Globus pallidus (tissue), 1 donor: Measurements from ENCODE around the gene DESI2.
"Not testable (repeated sequence)": the region's sequence is repeated elsewhere in the genome, so short reads cannot be mapped to it uniquely, and the experiment has no call there.

Experiments
- DNase-seq: peaks from one replicate; pipeline ENCODE4 v3.0.0-alpha.2; 2015; ENCODE audit warnings: low spot score

The DESI2 gene

DNA sequence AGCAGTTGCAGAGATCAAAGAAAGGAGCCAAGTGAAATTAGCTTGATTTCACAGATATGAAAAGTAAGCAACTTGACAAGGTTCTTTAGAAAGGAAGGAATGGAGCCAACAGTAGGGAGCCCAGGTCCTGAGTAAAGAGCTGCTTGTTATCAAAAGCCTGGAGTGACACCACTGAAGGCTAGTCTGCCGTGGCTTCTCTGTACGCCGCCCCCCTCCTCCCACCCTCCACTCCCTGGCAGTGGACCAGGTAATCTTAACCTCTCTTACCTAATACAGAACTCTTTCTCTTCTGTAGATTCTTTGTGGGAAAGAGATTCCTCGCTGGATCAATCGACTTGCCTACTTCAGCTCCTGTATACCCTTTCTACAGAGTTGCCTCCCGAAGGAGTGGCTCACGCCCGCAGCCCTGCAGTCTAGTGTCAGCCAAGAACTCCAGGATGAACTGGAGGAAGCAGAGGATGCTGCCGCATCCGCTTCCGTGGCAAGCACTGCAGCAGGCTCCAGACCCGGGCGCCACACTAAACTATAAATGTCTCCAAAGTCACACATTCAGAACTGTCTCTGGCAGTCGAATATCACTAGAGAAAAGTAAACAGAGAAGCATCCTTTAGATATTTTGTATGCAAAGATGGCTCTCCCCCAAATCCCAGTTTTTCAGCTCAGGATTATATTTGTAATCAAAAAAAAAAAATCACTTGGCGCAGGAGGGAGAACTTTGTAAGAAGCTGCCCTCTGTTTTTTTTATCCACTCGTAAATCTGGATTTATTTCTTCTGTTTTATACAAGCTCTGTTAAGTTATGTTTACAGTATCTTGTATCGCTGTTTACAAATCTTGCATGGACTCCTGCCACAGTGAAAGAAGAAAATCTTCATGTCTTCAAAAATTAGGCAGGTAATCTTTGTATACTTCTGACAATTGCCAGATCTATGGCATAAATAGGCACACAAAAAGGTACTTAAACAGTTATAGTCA lies 52.6 kb downstream of the DESI2 start:
- no peak for DNase-seq

DNA sequence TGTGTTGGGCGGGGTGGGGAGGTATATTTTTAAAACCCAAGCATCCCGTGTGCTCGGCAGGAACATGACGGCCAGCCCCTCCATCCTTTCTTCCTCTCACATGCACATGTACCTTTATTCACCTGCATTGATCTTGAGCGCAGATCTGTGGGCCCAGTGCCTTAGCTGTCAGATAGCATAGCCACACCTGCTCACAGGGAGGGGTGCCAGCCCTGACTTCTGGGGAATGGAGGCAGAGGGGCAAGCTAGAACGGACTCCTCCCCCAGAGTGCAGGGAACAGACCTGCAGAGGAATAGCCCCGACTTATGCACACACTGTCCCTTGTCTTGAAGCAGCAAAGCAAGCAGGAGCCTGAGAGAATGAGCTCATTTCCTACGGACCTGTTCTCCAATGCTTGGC lies 56.1 kb downstream of the DESI2 start:
- DNase-seq, result no peak

DNA sequence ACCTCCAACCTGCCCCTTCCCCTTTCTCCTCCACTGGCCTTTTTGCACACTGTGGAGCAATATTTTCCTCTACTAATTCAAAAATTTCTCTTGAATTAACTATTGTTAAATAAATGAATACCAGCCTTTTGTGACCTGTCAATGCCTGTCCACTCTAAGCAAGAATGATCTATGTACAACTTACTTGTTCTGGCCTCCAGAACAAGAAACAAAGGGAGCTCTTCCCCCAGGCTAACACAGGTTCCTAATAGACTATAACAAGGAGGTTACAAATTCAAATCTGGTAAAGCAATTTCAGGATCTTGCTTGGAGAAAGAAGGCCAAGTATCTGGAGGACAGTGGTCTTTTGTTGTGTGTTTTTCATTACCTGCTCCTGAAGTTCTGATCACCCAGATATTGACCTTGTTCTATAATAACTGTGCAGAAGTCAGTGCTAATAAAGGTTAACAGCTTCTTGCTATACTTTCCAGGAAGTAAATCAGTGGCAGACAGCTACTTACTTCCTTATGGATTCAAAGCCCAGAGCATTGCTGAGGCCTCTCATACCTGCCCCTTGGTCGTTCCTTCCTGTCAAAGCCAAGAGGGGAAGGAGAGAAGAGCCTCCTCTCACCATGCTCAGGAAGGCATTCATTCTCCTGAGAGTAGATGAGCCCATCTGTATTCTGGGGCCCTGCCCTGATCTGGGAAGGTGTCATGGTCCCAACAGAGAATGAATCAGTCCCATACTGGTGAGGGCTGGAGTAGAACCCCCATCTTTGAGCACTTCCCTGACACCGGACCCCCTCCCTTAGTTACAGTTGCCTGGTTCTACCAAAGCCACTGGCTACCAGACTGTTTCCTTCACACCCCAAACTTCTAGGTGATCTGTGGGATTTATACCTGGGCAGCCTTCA lies 56.8 kb downstream of the DESI2 start:
- DNase-seq, result no peak

DNA sequence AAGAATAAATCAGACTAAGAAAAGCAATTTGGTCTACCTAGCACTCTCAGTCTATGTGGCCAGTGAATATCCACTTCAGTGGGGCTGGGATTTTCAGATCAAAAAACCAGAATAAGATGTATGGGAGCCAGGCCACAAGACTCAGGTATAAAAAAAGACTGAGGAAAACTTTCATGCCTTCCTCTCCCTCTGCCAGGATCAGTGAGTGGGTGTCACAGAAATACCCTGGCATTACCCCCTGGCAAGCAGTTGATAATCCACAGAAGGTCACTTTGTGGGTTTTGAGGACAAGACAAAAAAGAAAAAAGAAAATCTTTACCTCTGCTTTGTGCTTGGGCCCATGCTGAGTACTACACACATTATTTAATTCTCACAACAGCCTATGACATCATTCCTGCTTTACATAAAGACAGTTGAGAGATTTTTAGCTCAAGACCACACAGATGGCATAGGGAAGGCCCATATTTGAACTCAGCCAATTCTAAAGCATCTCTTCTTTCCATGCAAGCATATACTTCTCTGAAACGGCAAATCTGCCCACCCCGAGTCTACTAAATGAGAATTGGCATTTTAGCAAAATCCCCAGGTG lies 57.6 kb downstream of the DESI2 start:
- DNase-seq, result no peak

DNA sequence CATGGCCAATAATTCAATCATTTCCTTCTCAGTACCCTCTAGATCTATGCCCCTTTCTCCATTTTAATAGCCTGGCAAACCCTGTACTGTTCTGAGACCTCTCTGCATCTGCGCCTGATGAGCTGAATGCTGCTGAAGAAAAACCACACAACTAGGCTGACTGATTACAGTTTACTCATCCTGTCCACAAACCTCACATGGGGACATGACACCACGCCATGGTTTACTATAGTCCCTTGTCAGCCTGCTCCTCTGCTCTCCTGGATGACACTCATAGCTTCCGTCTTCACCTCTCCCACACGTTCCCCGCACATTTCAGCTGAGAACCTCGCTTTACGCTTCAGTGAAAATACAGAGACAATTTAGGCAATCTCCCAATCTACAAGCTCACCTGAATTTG lies 59.7 kb downstream of the DESI2 start:
- DNase-seq, result no peak

DNA sequence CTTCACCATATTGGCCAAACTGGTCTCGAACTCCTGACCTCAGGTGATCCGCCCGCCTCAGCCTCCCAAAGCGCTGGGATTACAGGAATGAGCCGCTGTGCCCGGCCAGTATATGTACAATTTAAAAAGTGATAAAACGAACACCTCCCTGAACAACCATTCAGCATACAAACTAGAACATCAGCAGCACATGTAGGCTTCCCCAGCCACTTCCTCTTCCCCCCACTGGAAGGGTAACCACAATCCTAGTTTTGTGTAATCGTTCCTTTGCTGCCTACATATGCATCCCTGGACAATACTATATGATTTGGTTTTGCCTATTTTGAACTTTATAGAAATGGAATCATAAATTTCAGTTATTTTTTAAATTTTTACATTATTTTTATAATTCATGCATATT lies 60.4 kb downstream of the DESI2 start:
- DNase-seq, result no peak

DNA sequence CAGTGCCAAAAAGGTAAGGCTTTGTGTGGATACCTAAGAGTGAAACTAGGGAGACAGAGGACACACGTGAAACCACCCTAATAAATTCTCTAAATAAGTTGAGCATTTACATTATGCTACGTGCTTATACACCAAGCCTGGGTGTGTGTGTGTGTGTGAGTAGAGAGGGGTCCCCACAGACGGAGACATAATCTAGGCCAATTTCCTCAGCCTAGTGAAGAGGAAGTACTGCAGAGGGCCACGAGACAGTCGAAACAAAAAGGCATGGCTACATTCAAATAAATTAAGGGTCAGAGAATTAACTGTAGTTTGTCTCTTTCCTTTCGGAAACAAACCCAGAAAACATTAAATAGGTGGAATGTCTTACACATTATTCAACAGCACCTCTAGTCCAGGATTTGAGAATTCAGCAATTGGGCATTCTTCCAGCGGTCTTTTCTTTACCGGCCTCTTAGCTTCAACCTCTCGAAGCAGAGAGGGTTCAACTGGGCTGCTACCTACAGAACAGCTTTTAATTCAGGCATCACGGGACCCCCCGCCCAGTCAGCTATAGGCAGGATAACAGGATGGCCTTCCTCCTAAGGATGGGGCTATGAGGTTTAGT lies 75.0 kb downstream of the DESI2 start:
- DNase-seq, result no peak

DNA sequence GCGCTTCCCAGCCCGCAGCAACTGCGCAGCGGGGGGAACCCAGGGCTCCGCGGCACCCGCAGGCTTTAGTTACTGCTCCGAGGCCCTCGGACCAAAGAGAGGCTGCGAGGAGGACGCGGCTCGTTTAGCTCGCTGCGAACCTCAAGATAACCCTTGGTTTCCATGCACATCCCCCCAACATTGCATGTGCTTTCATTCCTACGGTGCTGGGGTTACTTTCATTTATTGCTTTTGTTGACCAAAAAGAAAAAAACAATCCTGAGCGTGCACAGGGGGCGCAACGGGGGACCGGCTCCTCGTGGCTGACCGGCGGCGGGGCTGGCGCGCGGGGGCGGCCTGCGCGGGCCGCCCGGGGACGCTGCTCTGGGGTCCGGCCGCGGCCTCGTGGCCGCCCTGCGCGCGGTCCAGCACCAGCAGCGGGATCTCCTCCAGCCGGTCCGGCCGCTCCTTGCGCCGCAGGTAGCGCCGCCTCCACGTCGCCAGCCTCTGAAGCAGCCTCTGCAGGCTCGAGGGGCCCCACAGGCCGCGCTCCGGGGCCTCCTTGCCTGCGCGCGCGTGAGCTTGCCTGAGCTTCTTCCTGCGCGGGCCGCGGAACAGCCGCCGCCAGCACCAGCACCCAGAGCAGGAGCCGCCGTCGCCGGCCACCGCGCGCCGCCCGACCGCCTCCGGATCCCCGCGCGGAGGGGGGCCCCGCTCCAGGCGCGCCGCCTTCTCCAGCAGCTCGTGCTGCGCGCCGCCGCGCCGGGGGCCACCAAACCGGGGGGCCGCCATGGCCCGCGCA lies 77.4 kb downstream of the DESI2 start:
- peak; percentile 14 for DNase-seq

DNA sequence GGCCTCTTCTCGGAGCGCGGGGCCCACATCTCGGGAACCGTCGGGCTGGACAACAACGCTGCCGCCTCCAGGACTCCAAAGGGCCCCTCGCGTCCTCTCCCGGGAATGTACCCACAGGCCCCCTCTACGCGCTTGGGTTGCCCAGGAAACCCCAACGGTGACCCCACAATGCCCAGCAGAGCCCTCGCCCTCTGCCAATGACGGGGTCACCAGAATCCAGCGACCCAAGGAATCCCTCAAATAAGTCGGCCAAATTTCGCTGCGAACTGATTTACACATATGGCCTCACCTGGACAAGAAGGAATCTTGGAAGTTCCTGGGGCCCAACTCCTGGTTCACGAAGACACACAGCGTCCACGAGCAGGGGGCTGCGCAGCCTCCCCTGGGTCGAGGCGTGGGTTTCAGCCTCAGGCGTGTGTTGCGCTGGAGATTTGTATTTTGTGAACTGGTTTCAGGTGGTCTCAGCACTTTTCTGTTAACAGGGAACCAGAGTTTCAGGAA lies 78.1 kb downstream of the DESI2 start:
- no peak for DNase-seq

DNA sequence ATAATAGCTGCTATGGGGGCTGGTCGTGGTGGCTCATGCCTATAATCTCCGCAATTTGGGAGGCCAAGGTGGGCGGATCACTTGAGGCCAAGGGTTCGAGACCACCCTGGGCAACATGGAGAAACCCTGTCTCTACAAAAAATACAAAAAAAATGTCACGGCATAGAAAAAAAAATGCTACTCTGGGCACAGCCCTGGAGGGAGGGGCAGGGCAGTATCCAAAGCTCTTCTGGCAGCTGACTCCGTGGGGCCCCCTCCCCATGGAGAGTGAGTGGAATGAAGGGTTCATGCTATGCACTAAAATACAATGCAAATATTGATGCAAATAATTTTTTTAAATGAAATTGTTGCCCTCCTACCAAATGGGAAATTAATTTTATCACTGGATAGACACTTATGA lies 78.7 kb downstream of the DESI2 start:
- DNase-seq, result no peak

DNA sequence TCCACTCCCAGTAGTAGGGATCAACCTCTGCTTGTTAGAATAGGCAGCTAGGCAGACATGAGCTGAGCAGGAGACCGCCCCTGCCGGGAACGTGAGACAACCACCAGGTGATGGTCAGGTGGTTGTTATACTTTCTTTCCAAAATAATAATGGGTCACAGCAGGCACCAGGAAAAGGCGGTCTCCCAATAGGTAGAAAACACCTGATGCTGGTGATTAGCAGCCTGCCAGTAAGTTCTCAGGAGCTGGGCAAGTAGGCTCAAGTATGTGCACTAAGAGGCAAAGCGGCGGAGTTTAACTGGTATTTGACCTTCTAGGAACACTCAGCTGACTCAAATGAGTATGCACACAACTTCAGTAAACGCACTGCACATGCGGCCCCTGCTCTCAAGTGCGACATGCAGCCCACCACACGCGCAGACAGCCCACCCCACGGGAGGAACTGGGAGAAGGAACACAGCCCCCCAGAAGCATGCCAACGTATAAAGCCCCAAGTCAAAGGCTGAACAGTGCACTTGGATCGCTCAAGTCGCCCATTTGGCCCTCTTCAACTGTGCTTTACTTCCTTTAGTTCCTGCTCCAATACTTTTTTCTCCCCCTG lies 80.0 kb downstream of the DESI2 start:
- no peak for DNase-seq

DNA sequence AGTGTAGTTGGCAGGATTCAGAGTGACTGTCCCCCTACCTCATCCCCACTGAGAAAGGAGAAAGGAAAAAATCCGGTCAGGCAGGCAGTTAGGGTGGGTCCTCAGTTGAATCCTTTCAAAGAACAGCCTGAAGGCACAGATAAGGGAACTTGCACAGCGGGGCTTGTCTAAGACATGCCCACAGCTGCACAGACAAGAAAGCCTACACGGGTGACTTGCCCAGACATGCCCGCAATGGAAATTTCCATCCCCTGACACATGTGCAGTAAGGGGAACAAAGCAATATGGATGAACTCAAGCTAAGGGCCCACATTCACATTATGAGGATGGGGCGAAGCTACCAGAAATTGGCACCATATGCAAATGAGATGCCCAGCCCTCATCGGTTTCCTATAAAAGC lies 82.5 kb downstream of the DESI2 start:
- DNase-seq, result no peak

DNA sequence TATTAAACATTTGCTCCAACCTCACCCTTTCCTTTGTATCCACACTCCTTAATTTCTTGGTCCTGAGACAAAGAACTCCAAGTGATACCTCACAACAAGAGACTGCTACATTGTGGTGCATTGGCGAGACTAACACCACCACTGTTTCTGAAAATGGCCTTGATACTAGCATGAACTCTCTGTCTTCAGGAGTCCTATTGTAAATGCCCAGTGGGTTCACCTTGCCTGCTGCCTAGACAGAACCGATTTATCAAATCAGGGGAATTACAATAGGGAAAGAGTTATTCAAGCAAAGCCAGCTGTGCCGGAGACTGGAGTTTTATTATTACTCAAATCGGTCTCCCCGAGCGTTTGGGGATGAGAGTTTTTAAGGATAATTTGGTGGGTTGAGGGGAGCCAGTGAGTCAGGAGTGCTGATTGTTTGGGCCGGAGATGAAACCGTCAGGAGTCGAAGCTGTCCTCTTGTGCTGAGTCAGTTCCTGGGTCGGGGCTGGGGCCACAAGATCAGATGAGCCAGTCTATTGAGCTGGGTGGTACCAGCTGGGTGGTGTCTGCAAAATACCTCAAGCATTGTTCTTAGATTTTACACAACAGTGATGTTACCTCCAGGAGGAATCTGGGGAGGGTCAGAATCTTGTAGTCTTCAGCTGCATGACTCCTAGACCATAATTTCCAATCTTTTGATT lies 83.1 kb downstream of the DESI2 start:
- DNase-seq, result no peak

DNA sequence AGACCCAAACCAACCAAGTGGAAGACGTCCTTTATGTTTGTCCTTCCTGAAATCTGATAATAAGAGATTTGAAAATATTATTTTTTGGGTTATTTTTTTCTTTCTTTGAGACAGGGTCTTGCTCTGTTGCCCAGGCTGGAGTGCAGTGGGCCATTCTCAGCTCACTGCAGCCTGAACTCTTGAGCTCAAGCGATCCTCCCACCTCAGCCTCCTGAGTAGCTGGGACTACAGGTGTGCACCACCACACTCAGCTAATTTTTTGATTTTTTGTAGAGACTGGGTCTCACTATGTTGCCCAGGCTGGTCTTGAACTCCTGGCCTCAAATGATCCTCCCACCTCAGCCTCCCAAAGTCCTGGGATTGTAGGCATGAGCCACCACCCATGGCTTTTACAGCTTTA lies 86.2 kb downstream of the DESI2 start:
- DNase-seq, result not testable (repeated sequence)

DNA sequence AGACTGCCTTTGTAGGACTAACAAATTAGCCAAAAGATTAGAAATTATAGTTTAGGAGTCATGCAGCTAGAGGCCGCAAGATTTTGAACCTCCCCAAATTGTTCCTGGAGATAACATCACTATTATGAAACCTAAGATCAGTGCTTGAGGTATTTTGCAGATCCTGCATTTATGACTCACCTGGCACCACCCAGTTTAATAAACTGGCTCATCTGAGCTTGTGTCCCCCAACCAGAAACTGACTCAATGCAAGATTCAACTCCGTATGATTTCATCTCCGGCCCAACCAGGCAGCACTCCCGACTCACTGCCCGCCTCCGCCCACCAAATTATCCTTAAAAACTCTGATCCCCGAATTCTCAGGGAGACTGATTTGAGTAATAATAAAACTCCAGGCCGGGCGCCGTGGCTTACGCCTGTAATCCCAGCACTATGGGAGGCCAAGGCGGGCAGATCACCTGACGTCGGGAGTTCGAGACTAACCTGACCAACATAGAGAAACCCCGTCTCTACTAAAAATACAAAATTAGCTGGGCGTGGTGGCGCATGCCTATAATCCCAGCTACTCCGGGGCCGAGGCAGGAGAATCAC lies 87.2 kb downstream of the DESI2 start:
- not testable (repeated sequence) for DNase-seq

DNA sequence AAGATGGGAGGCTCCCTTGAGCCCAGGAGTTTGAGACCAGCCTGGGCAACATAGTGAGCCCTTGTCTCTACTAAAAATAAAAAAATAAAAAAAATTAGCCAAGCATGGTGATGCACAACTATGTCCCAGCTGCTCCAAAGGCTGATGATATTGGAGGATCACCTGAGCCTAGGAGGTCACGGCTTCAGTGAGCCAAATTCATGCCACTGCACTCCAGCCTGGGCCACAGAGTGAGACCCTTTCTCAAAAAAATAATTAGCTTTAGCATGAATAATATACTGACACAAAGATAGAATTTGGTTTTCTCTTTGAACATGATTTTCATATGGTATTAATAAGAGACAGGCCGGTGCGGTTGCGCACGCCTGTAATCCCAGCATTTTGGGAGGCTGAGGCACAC lies 88.8 kb downstream of the DESI2 start:
- DNase-seq, result no peak

DNA sequence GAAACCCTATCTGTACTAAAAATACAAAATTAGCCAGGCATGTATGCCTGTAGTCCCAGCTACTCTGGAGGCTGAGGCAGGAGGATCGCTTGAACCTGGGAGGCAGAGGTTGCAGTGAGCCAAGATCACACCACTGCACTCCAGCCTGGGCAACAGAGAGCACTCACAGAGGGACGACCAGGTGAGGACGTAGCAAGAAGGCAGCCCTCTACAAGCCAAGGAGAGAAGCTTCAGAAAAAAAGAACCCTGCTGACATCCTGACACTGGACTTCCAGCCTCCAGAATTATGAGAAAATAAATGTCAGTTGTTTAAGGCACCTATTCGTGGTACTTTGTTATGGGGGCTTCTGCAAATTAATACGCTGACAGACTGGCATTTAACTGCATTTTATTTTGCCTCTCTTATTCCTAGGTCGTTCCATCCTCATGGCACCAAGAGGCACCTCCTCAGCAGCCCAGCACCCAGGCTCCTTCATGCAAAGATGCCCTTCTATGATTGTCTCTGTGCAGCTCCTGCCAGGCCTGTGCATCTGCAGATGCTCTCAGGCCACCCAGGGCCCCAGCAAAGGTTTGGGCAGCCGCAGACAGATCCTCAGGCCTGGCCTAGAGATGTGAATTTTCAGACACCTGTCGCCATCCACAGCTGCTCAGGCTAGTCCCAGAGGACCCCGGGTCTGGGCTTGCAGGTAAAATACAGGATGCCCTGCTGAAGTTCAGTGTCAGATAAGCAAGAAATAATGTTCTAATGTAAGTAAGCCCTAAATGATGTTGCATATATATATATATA lies 96.5 kb downstream of the DESI2 start:
- no peak for DNase-seq

DNA sequence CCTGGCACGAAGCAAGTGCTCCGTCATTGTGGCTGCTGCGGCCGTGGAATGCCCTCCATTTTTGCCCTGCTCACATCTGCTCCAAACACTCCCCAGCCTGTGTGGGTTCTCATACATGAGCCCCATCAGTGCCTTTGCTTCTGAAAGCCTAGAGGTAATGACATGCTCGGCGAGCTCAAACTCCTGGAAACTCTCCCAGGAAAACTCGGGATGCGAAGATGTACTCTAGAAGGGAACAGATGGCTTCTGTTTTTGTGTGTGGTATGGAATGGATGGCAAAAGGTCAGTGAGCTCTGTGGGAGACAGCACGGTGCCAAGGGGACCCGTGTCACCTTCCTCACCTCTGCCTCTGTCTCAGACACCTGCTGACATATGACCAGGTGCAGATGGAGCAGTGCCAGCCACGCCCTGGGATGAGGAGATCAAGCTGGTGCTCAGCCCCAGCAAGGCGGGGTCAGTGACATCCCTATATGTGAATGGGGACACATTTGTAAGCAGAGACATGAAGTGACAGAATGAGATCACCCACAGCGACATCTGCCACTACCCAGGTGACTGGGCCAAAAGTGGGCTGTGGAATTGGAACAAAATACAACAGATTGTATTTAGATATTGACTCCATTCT lies 98.5 kb downstream of the DESI2 start:
- DNase-seq, result no peak
